Lung microvascular endothelial cell (primary cell): ENCODE data around the gene CLIC4. TPM values are rescaled to one million over a fixed set of nuclear protein-coding genes. Genes with fewer than 3 reads are reported as not detected.
A peak's percentile ranks its signal among the peaks of the same experiment; 100 is the strongest.
"Not testable (repeated sequence)": the region's sequence is repeated elsewhere in the genome, so short reads cannot be mapped to it uniquely, and the experiment has no call there.

Source experiments
- DNase-seq, 2 donors: peaks; one replicate each; pipeline versions ENCODE4 v3.0.0 to v3.0.0-alpha.2; 2010; ENCODE audit warnings: low read depth in 2 of 2
- total RNA-seq: library from RNA; depleted of rRNA; stranded (reverse); fragments of >200 nt; gene quantifications from 2 replicates; pipeline ENCODE4 v1.2.1, GENCODE V29; 2014

CLIC4 gene
- total RNA-seq, 1 donor from 2014 or later: 122 TPM

GRCh38 chr1:24717887-24718650 lies 27.2 kb upstream of the CLIC4 start:
- no peak for DNase-seq

- peak; percentile 97 to 99 for DNase-seq
Measured at GRCh38 chr1:24720152-24720551, 25.1 kb upstream of the CLIC4 start.

GRCh38 chr1:24721533-24721932 lies 23.7 kb upstream of the CLIC4 start:
- DNase-seq: no peak

GRCh38 chr1:24722073-24723035 lies 22.9 kb upstream of the CLIC4 start:
- not testable (repeated sequence) for DNase-seq

GRCh38 chr1:24724345-24725208 lies 20.7 kb upstream of the CLIC4 start:
- peak; percentile 87 to 91 for DNase-seq

GRCh38 chr1:24725209-24725651 lies 20.0 kb upstream of the CLIC4 start:
- DNase-seq: peak; percentile 72 to 87

- DNase-seq: no peak
Measured at GRCh38 chr1:24726741-24727140, 18.5 kb upstream of the CLIC4 start.

- DNase-seq: peak in 1 of 2 donors; percentile 78
Measured at GRCh38 chr1:24727501-24728216, 17.6 kb upstream of the CLIC4 start.

- DNase-seq: no peak
Measured at GRCh38 chr1:24728982-24729381, 16.3 kb upstream of the CLIC4 start.

- DNase-seq: no peak
Measured at GRCh38 chr1:24732186-24732885, 12.9 kb upstream of the CLIC4 start.

GRCh38 chr1:24733342-24733741 lies 11.9 kb upstream of the CLIC4 start:
- not testable (repeated sequence) for DNase-seq

- no peak for DNase-seq
Measured at GRCh38 chr1:24735156-24735508, 10.1 kb upstream of the CLIC4 start.

- DNase-seq: no peak
Measured at GRCh38 chr1:24735509-24736375, 9.5 kb upstream of the CLIC4 start.

GRCh38 chr1:24737368-24738117 lies 7.7 kb upstream of the CLIC4 start:
- DNase-seq: no peak

GRCh38 chr1:24739241-24739640 lies 6.0 kb upstream of the CLIC4 start:
- DNase-seq: no peak

- DNase-seq: no peak
Measured at GRCh38 chr1:24742090-24742938, 2.9 kb upstream of the CLIC4 start.

GRCh38 chr1:24743404-24744211 lies 1.6 kb upstream of the CLIC4 start:
- DNase-seq: peak in 1 of 2 donors; percentile 39
